ENCODE data around the gene ARSD.

Gene ARSD

DNA sequence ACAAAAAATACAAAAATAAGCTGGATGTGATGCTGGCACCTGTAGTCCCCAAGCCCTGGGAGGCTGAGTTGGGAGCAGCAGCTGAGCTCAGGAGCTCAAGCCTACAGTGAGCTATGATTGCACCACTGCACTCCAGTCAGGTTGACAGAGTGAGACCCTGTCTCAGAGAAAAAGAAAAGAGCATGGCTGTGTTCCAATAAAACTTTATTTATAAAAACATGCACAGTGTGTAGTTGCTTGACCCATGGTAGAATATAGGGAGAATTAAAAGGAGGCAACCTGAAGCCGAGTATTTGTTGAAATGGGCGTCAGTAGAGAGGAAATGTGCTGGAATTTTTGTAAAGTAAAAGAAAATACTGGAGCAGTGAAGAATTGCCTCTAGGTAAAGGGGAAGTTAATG is 73.4 kb downstream of the ARSD start:
- Histone ChIP-seq H3K27ac (ENCODE audit: low read depth, low read length) (no peak overlapping the region), H3K4me1 (ENCODE audit: control insufficient read depth, insufficient read depth, low read length) (no peaks in the 10 kb centered on the region), H3K27me3 (ENCODE audit: control insufficient read depth, insufficient read depth, low read length) (no peaks in the 10 kb centered on the region), H3K4me3 (ENCODE audit: low read length) (no peak overlapping the region), H3K9ac (ENCODE audit: low read length) (no peak overlapping the region), H3K36me3 (ENCODE audit: control insufficient read depth, insufficient read depth, low read length) (no peaks in the 10 kb centered on the region)

DNA sequence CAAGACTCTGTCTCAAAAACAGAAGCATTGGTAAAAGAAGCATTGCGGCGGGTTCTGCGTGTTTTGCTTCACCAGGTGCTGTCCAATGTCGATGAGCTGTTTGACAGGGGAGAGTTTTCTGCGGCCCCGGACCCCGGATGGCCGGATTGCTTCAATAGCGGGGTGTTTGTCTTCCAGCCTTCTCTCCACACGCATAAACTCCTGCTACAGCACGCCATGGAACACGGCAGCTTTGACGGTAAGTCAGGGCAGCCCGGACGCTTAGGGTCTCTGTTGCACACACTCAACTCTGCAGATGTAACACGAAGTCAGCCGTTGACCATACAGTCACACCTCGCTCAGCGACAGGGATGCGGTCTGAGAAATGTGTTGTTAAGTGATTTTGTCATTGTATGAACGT is 74.2 kb downstream of the ARSD start:
- Histone ChIP-seq H3K27me3 (ENCODE audit: control insufficient read depth, insufficient read depth, low read length) (no peaks in the 10 kb centered on the region), H3K36me3 (ENCODE audit: control insufficient read depth, insufficient read depth, low read length) (no peaks in the 10 kb centered on the region), H3K4me3 (ENCODE audit: low read length) (no peak overlapping the region), H3K4me1 (ENCODE audit: control insufficient read depth, insufficient read depth, low read length) (no peaks in the 10 kb centered on the region), H3K9ac (ENCODE audit: low read length) (no peak overlapping the region), H3K27ac (ENCODE audit: low read depth, low read length) (no peak overlapping the region)

Data from rectal smooth muscle tissue (tissue), 1 donor.